Measurements from ENCODE around the gene BLNK.
"Not testable (repeated sequence)": the region's sequence is repeated elsewhere in the genome, so short reads cannot be mapped to it uniquely, and the experiment has no call there.

BLNK gene

GRCh38 chr10:96212911-96213310, 58.5 kb downstream of the BLNK start:
- DNase-seq (ENCODE audit: low read depth, low spot score) = no peak
- H3K4me1 ChIP-seq (ENCODE audit: insufficient read depth, insufficient read length) = no peaks in the 10 kb centered on the region
- no peak overlapping the region for H3K4me3 ChIP-seq (ENCODE audit: insufficient read length, low read depth)
- H3K36me3 ChIP-seq (ENCODE audit: insufficient read depth, insufficient read length, low read length) = no peaks in the 10 kb centered on the region
- H3K27me3 ChIP-seq (ENCODE audit: insufficient read depth, insufficient read length) = no peaks in the 10 kb centered on the region
- TF ChIP-seq YY1 (IDR thresholded peaks at IDR 0.05; ENCODE audit: insufficient read depth, insufficient read length) (no peak), ZNF274 (IDR thresholded peaks at IDR 0.05; ENCODE audit: low read depth, low read length) (no peak)
- no peaks in the 10 kb centered on the region for H3K9me3 ChIP-seq (ENCODE audit: insufficient read depth, low read length)
- no peak overlapping the region for H3K9ac ChIP-seq (ENCODE audit: insufficient read length, low read depth)

GRCh38 chr10:96211764-96212163, 59.6 kb downstream of the BLNK start:
- no peaks in the 10 kb centered on the region for H3K9me3 ChIP-seq (ENCODE audit: insufficient read depth, low read length)
- no peaks in the 10 kb centered on the region for H3K27me3 ChIP-seq (ENCODE audit: insufficient read depth, insufficient read length)
- no peak overlapping the region for H3K4me3 ChIP-seq (ENCODE audit: insufficient read length, low read depth)
- no peaks in the 10 kb centered on the region for H3K4me1 ChIP-seq (ENCODE audit: insufficient read depth, insufficient read length)
- H3K36me3 ChIP-seq (ENCODE audit: insufficient read depth, insufficient read length, low read length) = no peaks in the 10 kb centered on the region
- TF ChIP-seq ZNF274 (IDR thresholded peaks at IDR 0.05; ENCODE audit: low read depth, low read length) = no peak
- TF ChIP-seq YY1 (IDR thresholded peaks at IDR 0.05; ENCODE audit: insufficient read depth, insufficient read length) = no peak
- no peak for TF ChIP-seq SUZ12 (IDR thresholded peaks at IDR 0.05; ENCODE audit: extremely low read depth, insufficient read depth, insufficient read length)
- DNase-seq (ENCODE audit: low read depth, low spot score) = no peak
- H3K9ac ChIP-seq (ENCODE audit: insufficient read length, low read depth) = no peak overlapping the region

- H3K27me3 ChIP-seq (ENCODE audit: insufficient read depth, insufficient read length) = no peaks in the 10 kb centered on the region
- no peaks in the 10 kb centered on the region for H3K4me1 ChIP-seq (ENCODE audit: insufficient read depth, insufficient read length)
- TF ChIP-seq ZNF274 (IDR thresholded peaks at IDR 0.05; ENCODE audit: low read depth, low read length) = no peak
- no peak for TF ChIP-seq SUZ12 (IDR thresholded peaks at IDR 0.05; ENCODE audit: extremely low read depth, insufficient read depth, insufficient read length)
- TF ChIP-seq YY1 (IDR thresholded peaks at IDR 0.05; ENCODE audit: insufficient read depth, insufficient read length) = no peak
- no peak overlapping the region for H3K4me3 ChIP-seq (ENCODE audit: insufficient read length, low read depth)
- H3K9me3 ChIP-seq (ENCODE audit: insufficient read depth, low read length) = no peaks in the 10 kb centered on the region
- H3K9ac ChIP-seq (ENCODE audit: insufficient read length, low read depth) = no peak overlapping the region
- no peaks in the 10 kb centered on the region for H3K36me3 ChIP-seq (ENCODE audit: insufficient read depth, insufficient read length, low read length)
- DNase-seq (ENCODE audit: low read depth, low spot score) = no peak
Measured at GRCh38 chr10:96208946-96209345, 62.4 kb downstream of the BLNK start.

GRCh38 chr10:96208271-96208670, 63.1 kb downstream of the BLNK start:
- no peaks in the 10 kb centered on the region for H3K4me1 ChIP-seq (ENCODE audit: insufficient read depth, insufficient read length)
- TF ChIP-seq YY1 (IDR thresholded peaks at IDR 0.05; ENCODE audit: insufficient read depth, insufficient read length) (no peak), SUZ12 (IDR thresholded peaks at IDR 0.05; ENCODE audit: extremely low read depth, insufficient read depth, insufficient read length) (no peak), ZNF274 (IDR thresholded peaks at IDR 0.05; ENCODE audit: low read depth, low read length) (no peak)
- no peak for DNase-seq (ENCODE audit: low read depth, low spot score)
- no peaks in the 10 kb centered on the region for H3K36me3 ChIP-seq (ENCODE audit: insufficient read depth, insufficient read length, low read length)
- H3K4me3 ChIP-seq (ENCODE audit: insufficient read length, low read depth) = no peak overlapping the region
- no peaks in the 10 kb centered on the region for H3K27me3 ChIP-seq (ENCODE audit: insufficient read depth, insufficient read length)
- no peak overlapping the region for H3K9ac ChIP-seq (ENCODE audit: insufficient read length, low read depth)
- H3K9me3 ChIP-seq (ENCODE audit: insufficient read depth, low read length) = no peaks in the 10 kb centered on the region

- Histone ChIP-seq H3K36me3 (ENCODE audit: insufficient read depth, insufficient read length, low read length) (no peaks in the 10 kb centered on the region), H3K4me1 (ENCODE audit: insufficient read depth, insufficient read length) (no peaks in the 10 kb centered on the region), H3K4me3 (ENCODE audit: insufficient read length, low read depth) (no peak overlapping the region), H3K9ac (ENCODE audit: insufficient read length, low read depth) (no peak overlapping the region), H3K27me3 (ENCODE audit: insufficient read depth, insufficient read length) (no peaks in the 10 kb centered on the region), H3K9me3 (ENCODE audit: insufficient read depth, low read length) (no peaks in the 10 kb centered on the region)
- TF ChIP-seq SUZ12 (IDR thresholded peaks at IDR 0.05; ENCODE audit: extremely low read depth, insufficient read depth, insufficient read length) = no peak
- no peak for TF ChIP-seq YY1 (IDR thresholded peaks at IDR 0.05; ENCODE audit: insufficient read depth, insufficient read length)
- TF ChIP-seq ZNF274 (IDR thresholded peaks at IDR 0.05; ENCODE audit: low read depth, low read length) = no peak
- DNase-seq (ENCODE audit: low read depth, low spot score) = peak; percentile 36
Measured at GRCh38 chr10:96205580-96205979, 65.8 kb downstream of the BLNK start.

GRCh38 chr10:96201525-96201924, 69.8 kb downstream of the BLNK start:
- TF ChIP-seq YY1 (IDR thresholded peaks at IDR 0.05; ENCODE audit: insufficient read depth, insufficient read length) (no peak), SUZ12 (IDR thresholded peaks at IDR 0.05; ENCODE audit: extremely low read depth, insufficient read depth, insufficient read length) (no peak), ZNF274 (IDR thresholded peaks at IDR 0.05; ENCODE audit: low read depth, low read length) (no peak)
- DNase-seq (ENCODE audit: low read depth, low spot score) = no peak
- H3K27me3 ChIP-seq (ENCODE audit: insufficient read depth, insufficient read length) = no peaks in the 10 kb centered on the region
- no peaks in the 10 kb centered on the region for H3K4me1 ChIP-seq (ENCODE audit: insufficient read depth, insufficient read length)
- H3K9ac ChIP-seq (ENCODE audit: insufficient read length, low read depth) = no peak overlapping the region
- H3K4me3 ChIP-seq (ENCODE audit: insufficient read length, low read depth) = no peak overlapping the region
- H3K9me3 ChIP-seq (ENCODE audit: insufficient read depth, low read length) = no peaks in the 10 kb centered on the region
- no peaks in the 10 kb centered on the region for H3K36me3 ChIP-seq (ENCODE audit: insufficient read depth, insufficient read length, low read length)

- not testable (repeated sequence) for H3K36me3 ChIP-seq (ENCODE audit: insufficient read depth, insufficient read length, low read length); DNase-seq (ENCODE audit: low read depth, low spot score); H3K9me3 ChIP-seq (ENCODE audit: insufficient read depth, low read length); H3K27me3 ChIP-seq (ENCODE audit: insufficient read depth, insufficient read length); H3K9ac ChIP-seq (ENCODE audit: insufficient read length, low read depth); H3K4me3 ChIP-seq (ENCODE audit: insufficient read length, low read depth); H3K4me1 ChIP-seq (ENCODE audit: insufficient read depth, insufficient read length)
Measured at GRCh38 chr10:96189505-96189904, 81.9 kb downstream of the BLNK start.

- DNase-seq (ENCODE audit: low read depth, low spot score) = no peak
- H3K4me1 ChIP-seq (ENCODE audit: insufficient read depth, insufficient read length) = no peaks in the 10 kb centered on the region
- no peaks in the 10 kb centered on the region; the same call in 1 of the 2 replicates for H3K9me3 ChIP-seq (ENCODE audit: insufficient read depth, low read length)
- H3K27me3 ChIP-seq (ENCODE audit: insufficient read depth, insufficient read length) = no peaks in the 10 kb centered on the region
- no peak for TF ChIP-seq ZNF274 (IDR thresholded peaks at IDR 0.05; ENCODE audit: low read depth, low read length)
- TF ChIP-seq SUZ12 (IDR thresholded peaks at IDR 0.05; ENCODE audit: extremely low read depth, insufficient read depth, insufficient read length) = no peak
- TF ChIP-seq YY1 (IDR thresholded peaks at IDR 0.05; ENCODE audit: insufficient read depth, insufficient read length) = no peak
- no peak overlapping the region for H3K4me3 ChIP-seq (ENCODE audit: insufficient read length, low read depth)
- no peaks in the 10 kb centered on the region for H3K36me3 ChIP-seq (ENCODE audit: insufficient read depth, insufficient read length, low read length)
- H3K9ac ChIP-seq (ENCODE audit: insufficient read length, low read depth) = no peak overlapping the region
Measured at GRCh38 chr10:96188916-96189315, 82.5 kb downstream of the BLNK start.

Measured in NT2/D1 (cell line).